HepG2 (cell line): ENCODE data around the gene GNG12. TPM values are rescaled to one million over a fixed set of nuclear protein-coding genes. Genes with fewer than 3 reads are reported as not detected.

ENCODE experiments used
- FUBP1 ChIP-seq: sonication (generic); formaldehyde crosslinking; IDR thresholded peaks from 2 replicates; pipeline ENCODE4 v1.5.1; 2020; ENCODE audit warnings: missing genetic modification reagents, mild to moderate bottlenecking, borderline replicate concordance
- PRDM10 ChIP-seq: sonication (generic); formaldehyde crosslinking; IDR thresholded peaks from 2 replicates; pipeline ENCODE4 v1.4.0; 2020; ENCODE audit warnings: low read depth, missing genetic modification reagents
- PTBP1 ChIP-seq: fragments of 200-400 bp; formaldehyde crosslinking; IDR thresholded peaks from 2 replicates; pipeline ENCODE4 v1.6.1; 2018; ENCODE audit warnings: low read length, low read depth; ENCODE audit not compliant: poor library complexity, severe bottlenecking
- SATB2 ChIP-seq: sonication (generic); formaldehyde crosslinking; IDR thresholded peaks from 2 replicates; pipeline ENCODE4 v1.5.0; 2020; ENCODE audit warnings: missing genetic modification reagents
- TFE3 ChIP-seq: IDR thresholded peaks from 2 replicates; pipeline ENCODE4 v1.6.1; 2016
- ZBTB43 ChIP-seq: sonication (generic); formaldehyde crosslinking; conservative IDR thresholded peaks from 2 replicates; pipeline ENCODE4 v1.4.0; 2020; ENCODE audit warnings: missing genetic modification reagents
- ZNF562 ChIP-seq: sonication (generic); formaldehyde crosslinking; IDR thresholded peaks from 2 replicates; pipeline ENCODE4 v1.8.0; 2022; ENCODE audit warnings: missing genetic modification reagents, borderline replicate concordance
- ZNF619 ChIP-seq: sonication (generic); formaldehyde crosslinking; IDR thresholded peaks from 2 replicates; pipeline ENCODE4 v1.4.0; 2020; ENCODE audit warnings: mild to moderate bottlenecking, missing genetic modification reagents
- ZNF737 ChIP-seq: sonication (generic); formaldehyde crosslinking; IDR thresholded peaks from 2 replicates; pipeline ENCODE4 v1.5.0; 2020; ENCODE audit warnings: missing genetic modification reagents, mild to moderate bottlenecking, borderline replicate concordance
- ZSCAN30 ChIP-seq: sonication (generic); formaldehyde crosslinking; IDR thresholded peaks from 2 replicates; pipeline ENCODE4 v1.5.0; 2020; ENCODE audit warnings: mild to moderate bottlenecking, missing genetic modification reagents
- polyA plus RNA-seq, 8 experiments: library from polyadenylated mRNA; depleted of rRNA in 3 of 8; stranded (reverse) in 7 of 8; unstranded in 1 of 8; fragments of >200 nt; fragmentation: Illumina TruSeq in 4 of 8; extraction: Trizol in 4 of 8; gene quantifications; 2 replicates each; pipeline versions ENCODE4 v1.2.1 to v1.2.3, GENCODE V29; 2011 to 2016; ENCODE audit warnings: low read depth in 4 of 8, missing spikeins in 1 of 8, mixed read lengths in 1 of 8; ENCODE audit not compliant: insufficient read depth in 1 of 8
- total RNA-seq, 5 experiments: library from RNA; depleted of rRNA; stranded (reverse); fragments of >200 nt; fragmentation: Illumina TruSeq; extraction: Trizol; gene quantifications; 2 replicates each; pipeline ENCODE4 v1.2.3, GENCODE V29; 2016; ENCODE audit warnings: low read depth in 1 of 5

The GNG12 gene
- total and polyA plus RNA-seq, 2 of the 13 experiments (the other 11 are each of a cell fraction or from before 2014, with no cell fraction given): 0.11 TPM

GRCh38 chr1:67685558-67686266 is 147.6 kb downstream of the GNG12 start (continued):
- TF ChIP-seq ZSCAN30 (CRISPR knock-in tag): no peak; the same call in 1 of the 2 replicates
- TF ChIP-seq ZNF562 (CRISPR knock-in tag): no peak
- TF ChIP-seq PRDM10 (CRISPR knock-in tag): no peak; the same call in 1 of the 2 replicates
- no peak for TF ChIP-seq ZNF619 (CRISPR knock-in tag)
- TF ChIP-seq ZBTB43 (CRISPR knock-in tag): 0 out of 2 replicates have a peak, but pooled peaks have one; percentile 8
- no peak for TF ChIP-seq ZNF737
- no peak for TF ChIP-seq FUBP1 (CRISPR knock-in tag)
- 0 out of 2 replicates have a peak, but pooled peaks have one; percentile 45 for TF ChIP-seq SATB2 (CRISPR knock-in tag)
- no peak for TF ChIP-seq TFE3
- TF ChIP-seq PTBP1: no peak
